Right ventricle myocardium inferior (tissue), 1 donor: ENCODE data around the gene KCNJ11. TPM values are rescaled to one million over a fixed set of nuclear protein-coding genes. Genes with fewer than 3 reads are reported as not detected.
"Not testable (repeated sequence)": the region's sequence is repeated elsewhere in the genome, so short reads cannot be mapped to it uniquely, and the experiment has no call there.

Experiments used
- ATAC-seq: fragments of 200-7000 bp; cut with Tn5 transposase; one replicate; pipeline ENCODE4 v1.9.1; 2020; ENCODE audit warnings: mild to moderate bottlenecking, moderate library complexity
- DNase-seq: peaks from one replicate; pipeline ENCODE4 v3.0.0; 2021; ENCODE audit errors: missing footprints
- intact Hi-C: fragments of 100-400 bp; cut with DNase I; formaldehyde crosslinking; loops from one replicate; pipeline ENCODE4 v1.11.0; 2022
- long read RNA-seq: library from polyadenylated mRNA; unstranded; transcript quantifications from one replicate; pipeline ENCODE4 v2.0.0, GENCODE V29; 2021
- total RNA-seq: library from RNA; stranded (reverse); fragmentation: NEBNext Ultra II Directional; extraction: Animal tissue kit (Norgen Biotek cat#: 25700); gene quantifications from one replicate; pipeline ENCODE4 v1.2.1, GENCODE V29; 2021
- donor health status: DM: no; HTN: yes; CAD: no; lungs with severe emphysema.

KCNJ11 gene
- total RNA-seq = 23.5 TPM
- long read RNA-seq, transcript KCNJ11-201 (1 exons, 2,801 nt) = major isoform, 40 of 41 reads
- long read RNA-seq, partial matches to known transcripts = 0 of 41 reads
- long read RNA-seq, other reads (novel, unspliced or antisense) = 1 of 41 reads

DNA sequence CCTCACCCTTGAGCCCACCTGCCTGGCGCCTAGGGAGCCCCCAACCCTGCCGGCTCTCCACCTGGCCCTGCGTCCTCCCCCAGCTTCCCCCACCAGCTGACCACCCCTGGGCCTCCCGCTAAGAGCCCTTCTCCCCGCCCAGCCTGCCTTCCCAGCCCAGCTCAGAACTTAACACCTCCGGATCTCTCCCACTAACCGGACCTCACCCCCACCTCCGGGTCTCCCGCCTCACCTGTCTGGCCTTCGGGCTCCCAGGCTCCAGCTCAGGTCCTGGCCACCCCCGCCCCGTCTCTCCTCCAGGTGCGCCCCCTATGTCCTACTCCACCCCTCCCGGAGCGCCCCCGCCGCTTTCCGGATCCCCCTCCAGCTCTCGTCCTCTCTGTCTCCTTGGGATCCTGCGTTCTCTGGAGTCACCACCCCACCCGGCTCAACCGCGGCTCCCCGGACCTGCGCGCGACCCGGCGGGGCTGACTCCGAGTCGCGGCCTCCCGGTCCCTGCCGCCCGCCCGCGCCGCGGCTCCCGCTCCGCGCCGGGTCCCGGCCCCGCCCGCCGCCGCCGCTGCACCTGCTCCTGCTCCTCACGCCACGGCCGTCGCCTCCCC is at the start of gene KCNJ11:
TSS of gene KCNJ11 (minus strand) at position 51 of the 602 bp plus-strand sequence. CDS start 568 bp downstream, outside the sequence.
- intact Hi-C loops = loop anchor here (1.0 to 2.0 kb wide), 2 partner anchors 16 to 91 kb away; no protein-coding TSS in a partner anchor
- peak; percentile 2 for ATAC-seq
- no peak for DNase-seq

DNA sequence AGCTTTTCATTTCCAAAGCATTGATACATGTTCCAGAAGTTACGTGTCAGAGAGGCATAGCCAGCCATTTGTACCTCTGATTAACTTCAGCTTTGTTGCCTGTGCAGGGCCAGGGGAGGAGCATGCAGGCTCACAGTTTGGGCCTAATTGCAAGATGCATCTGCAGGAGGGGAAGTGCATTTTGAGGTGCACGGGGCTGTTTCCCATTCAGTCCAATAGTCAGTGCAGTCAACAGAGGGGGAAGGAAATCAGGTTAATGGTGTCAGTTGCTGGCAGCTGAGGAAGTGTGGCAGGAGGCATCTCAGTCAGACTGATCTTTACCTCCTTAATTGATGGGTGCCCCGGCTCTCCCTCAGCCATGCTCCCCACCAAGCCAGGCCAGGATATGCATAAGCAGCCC is 48.9 kb upstream of the KCNJ11 start:
- DNase-seq (no peak), ATAC-seq (no peak)
- intact Hi-C loops = no loop called here

GRCh38 chr11:17434108-17434507 is 45.6 kb upstream of the KCNJ11 start:
- DNase-seq (no peak), ATAC-seq (no peak)
- intact Hi-C loops = no loop called here

GRCh38 chr11:17432002-17432401 is 43.5 kb upstream of the KCNJ11 start:
- DNase-seq (no peak), ATAC-seq (no peak)
- intact Hi-C loops = no loop called here

GRCh38 chr11:17431139-17431538 is 42.7 kb upstream of the KCNJ11 start:
- DNase-seq = no peak
- intact Hi-C loops = no loop called here
- ATAC-seq = peak; percentile 53

GRCh38 chr11:17430616-17431015 is 42.2 kb upstream of the KCNJ11 start:
- DNase-seq (no peak), ATAC-seq (no peak)
- intact Hi-C loops = no loop called here

GRCh38 chr11:17428925-17429324 is 40.5 kb upstream of the KCNJ11 start:
- ATAC-seq = no peak
- intact Hi-C loops = no loop called here
- DNase-seq = no peak

- no peak for ATAC-seq
- no peak for DNase-seq
- intact Hi-C loops = no loop called here
These were observed 39.8 kb upstream of the KCNJ11 start for GRCh38 chr11:17428261-17428660.

- DNase-seq, intact Hi-C loops, ATAC-seq: not testable (repeated sequence)
These were observed 37.8 kb upstream of the KCNJ11 start for GRCh38 chr11:17426233-17426632.

DNA sequence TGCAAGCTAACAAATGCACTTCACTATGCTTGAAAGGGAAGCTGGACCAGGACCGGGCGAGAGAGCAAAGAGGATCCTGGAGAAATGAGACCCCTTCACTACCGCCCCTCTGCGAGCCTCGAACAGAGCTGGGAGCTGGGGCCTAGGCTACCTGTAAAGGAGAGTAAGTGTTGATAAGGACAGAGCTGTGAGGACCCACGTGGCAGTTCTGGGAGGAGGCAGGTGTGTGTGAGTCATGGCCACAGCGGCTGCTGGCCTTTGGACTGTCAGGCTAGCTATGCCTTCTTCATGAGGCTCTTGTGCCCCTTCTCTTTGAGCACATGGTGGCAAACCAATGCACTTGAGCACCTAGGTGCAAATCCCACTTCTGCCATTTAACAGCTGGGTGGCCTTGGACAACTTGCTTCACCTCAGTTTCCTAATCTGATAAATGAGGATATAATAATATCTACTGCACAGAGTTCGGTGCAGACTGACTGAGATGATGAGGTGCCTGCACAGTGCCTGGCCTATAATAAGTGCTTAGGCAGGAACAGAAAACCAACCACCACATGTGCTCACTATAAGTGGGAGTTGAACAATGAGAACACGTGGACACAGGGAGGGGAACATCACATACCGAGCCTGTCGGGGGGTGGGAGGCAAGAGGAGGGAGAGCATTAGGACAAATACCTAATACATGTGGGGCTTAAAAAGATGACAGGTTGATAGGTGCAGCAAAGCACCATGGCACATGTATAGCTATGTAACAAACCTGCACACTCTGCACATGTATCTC is 35.3 kb upstream of the KCNJ11 start:
- no peak for DNase-seq
- intact Hi-C loops = no loop called here

GRCh38 chr11:17421781-17422180 is 33.3 kb upstream of the KCNJ11 start:
- intact Hi-C loops = no loop called here
- no peak for DNase-seq
- ATAC-seq = no peak

More for the DNA sequence above, 35.3 kb upstream of the KCNJ11 start:
- ATAC-seq = no peak

- intact Hi-C loops = no loop called here
- no peak for DNase-seq
- no peak for ATAC-seq
These were observed 30.1 kb upstream of the KCNJ11 start for GRCh38 chr11:17418444-17419081.

GRCh38 chr11:17416492-17416891 is 28.0 kb upstream of the KCNJ11 start:
- intact Hi-C loops = no loop called here
- ATAC-seq = no peak
- no peak for DNase-seq

GRCh38 chr11:17415523-17416104 is 27.2 kb upstream of the KCNJ11 start:
- intact Hi-C loops = no loop called here
- no peak for DNase-seq
- ATAC-seq = peak; percentile 82

DNA sequence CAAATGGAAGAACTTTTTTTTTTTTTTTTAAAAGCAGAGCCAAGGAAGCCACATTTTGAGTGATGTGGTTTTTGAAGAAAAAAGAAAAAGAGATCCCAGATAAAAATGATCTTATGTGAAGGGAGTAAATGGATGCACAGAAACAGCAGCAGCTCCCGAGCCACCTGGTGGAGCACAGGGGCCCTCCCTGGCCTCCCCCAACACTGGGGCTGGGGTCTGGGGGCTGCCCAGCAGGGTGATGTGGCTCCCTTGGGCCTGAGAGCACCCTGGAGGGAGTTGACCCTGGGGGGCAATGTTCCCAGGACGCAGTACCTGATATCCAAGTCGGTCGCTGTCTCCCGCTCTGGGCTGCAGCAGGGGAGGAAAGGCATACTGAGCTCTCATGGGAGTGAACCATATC is 26.5 kb upstream of the KCNJ11 start:
- ATAC-seq (peak; percentile 8), DNase-seq (no peak)
- intact Hi-C loops = no loop called here

GRCh38 chr11:17414317-17414737 is 25.9 kb upstream of the KCNJ11 start:
- ATAC-seq = no peak
- intact Hi-C loops = no loop called here
- no peak for DNase-seq

GRCh38 chr11:17413414-17414316 is 25.2 kb upstream of the KCNJ11 start:
- intact Hi-C loops = no loop called here
- DNase-seq = no peak
- ATAC-seq = no peak

DNA sequence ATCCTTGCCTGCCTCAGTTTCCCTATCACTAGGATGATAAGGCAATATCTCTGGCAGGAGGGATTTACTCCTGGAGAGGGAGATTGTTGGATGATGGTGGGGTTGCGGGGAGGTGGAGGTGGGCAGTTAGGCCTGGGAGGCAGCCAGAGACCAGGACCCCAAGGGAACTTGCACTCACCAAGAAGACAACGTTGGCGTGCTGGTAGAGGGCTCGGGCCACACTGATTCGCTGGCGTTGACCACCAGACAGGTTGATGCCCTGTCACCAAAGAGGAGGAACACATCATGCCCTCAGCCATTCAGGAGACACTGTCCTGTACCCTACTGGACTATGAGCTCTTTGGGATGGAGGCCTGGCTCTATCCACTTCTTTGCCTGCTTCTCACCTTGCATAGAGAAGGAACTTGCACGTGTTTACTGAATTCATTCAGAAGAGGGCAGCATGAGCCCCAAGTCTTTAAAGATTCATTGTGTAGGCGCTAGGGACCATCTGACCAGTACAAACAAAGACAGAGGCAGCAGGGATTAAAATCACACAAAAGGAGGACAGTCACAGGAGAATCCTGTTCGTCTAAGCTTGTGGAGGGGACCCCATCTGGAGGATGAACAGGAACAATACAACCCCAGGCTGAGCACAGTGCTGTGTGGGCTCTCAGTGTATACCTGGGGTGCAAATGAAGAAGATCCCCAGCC is 24.2 kb upstream of the KCNJ11 start:
- DNase-seq = no peak
- intact Hi-C loops = no loop called here
- no peak for ATAC-seq
